Fibroblast of upper back skin (primary cell): ENCODE results near the gene CIAO3.
A peak's percentile ranks its signal among the peaks of the same experiment; 100 is the strongest.
"Not testable (repeated sequence)": the region's sequence is repeated elsewhere in the genome, so short reads cannot be mapped to it uniquely, and the experiment has no call there.

Source experiments
- DNase-seq: peaks from one replicate; pipeline ENCODE4 v3.0.0-alpha.2; 2013

The CIAO3 gene

DNA sequence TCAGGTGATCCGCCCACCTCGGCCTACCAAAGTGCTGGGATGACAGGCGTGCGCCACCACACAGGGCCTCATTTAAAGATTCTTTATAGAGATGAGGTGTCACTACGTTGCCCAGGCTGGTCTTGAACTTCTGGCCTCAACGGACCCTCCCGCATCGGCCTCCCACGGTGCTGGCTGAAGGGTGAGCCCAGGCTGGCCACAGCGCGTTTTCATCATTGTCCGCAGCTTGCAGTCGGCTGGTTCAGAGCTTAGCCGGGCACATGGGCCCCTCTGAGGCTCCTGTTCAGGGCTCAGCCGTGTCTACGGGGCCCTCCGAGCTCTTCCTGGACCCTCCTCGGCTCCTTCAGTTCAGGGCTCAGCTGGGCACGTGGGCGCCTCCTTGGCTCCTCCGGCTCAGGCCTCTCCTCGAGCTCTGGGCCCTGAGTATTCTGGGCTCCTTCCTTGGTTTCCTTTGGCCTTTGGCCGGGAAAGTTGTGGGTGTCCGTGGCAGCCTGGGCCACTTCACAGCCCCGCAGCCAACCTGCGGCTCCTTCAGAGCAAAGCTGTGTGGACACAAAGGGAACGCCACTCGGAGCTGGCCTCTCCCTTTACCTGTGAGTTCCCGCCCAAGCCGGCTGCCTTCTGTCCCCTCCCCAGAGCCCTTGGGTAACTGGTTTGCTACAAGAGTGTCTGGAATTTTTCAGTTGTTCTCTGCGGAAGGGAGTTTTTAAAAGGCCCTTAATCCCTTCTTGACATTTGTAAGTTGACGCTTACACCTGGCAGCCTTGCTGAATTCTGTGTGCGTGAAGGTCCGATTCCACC, 18.5 kb upstream of the CIAO3 start:
- DNase-seq, result no peak

DNA sequence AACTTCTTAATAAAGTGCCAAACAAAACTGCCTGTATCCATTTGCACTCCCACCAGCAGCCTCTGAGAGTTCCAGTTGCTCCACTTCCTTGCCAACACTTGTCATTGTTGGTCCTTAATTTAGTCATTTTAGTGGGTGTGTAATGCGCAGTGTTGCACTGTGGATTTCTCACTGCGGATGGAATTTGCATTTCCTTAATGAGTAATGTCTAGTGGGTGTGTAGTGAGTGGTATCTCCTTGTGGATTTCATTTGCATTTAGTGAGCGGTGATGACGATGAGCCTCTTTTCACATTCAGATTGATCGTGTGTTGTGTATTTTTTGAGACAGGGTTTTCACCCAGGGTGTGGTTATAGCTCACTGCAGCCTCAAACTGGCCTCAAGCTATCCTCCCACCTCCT, 15.6 kb upstream of the CIAO3 start:
- DNase-seq, result no peak

DNA sequence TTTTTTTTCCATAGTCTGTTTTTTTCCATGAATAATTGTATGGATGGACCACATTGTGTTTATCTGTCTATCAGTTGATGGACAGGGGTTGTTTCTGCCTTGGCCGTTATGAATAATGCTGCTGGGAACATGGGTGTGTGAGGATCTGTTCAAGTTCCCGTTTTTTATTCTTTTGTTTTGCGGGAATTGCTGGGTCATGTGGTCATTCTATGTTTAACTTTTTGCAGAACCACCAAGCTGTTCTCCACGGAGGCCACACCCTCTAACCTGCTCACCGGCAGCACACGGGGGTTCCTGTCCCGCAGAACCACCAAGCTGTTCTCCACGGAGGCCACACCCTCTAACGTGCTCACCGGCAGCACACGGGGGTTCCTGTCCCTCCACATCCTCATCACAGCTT, 13.9 kb upstream of the CIAO3 start:
- no peak for DNase-seq

DNA sequence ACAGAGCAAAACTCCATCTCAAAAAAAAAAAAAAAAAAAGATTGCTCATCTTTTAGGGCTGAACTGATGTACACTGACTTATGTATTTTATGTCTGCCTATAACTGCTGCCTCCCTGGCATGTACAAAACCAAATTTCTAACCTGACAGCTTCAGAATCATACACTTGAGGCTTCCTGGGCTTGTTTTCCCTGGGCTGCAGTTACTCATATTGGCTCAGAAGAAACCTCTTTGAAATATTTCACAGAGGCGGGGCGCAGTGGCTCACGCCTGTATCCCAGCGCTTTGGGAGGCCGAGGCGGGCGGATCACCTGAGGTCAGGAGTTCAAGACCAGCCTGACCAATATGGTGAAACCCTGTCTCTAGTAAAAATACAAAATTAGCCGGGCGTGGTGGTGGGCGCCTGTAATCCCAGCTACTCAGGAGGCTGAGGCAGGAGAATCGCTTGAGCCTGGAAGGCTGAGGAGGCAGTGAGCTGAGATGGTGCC, 13.4 kb upstream of the CIAO3 start:
- not testable (repeated sequence) for DNase-seq

DNA sequence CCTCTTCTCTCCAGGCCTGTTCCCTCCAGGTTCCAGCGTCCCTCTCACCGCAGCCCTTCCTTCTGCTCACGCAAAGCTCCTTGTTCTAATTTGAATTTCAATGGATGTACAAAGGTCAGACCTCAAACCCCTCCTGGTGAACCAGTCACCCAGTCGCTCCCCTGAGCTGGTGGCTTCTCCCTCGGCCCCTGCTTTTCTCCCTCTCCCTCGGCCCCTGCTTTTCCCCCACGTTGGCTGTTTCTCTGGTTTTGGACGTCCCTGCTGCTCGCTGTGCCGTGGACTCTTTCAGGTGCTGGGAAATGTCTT, 11.2 kb upstream of the CIAO3 start:
- DNase-seq, result no peak

DNA sequence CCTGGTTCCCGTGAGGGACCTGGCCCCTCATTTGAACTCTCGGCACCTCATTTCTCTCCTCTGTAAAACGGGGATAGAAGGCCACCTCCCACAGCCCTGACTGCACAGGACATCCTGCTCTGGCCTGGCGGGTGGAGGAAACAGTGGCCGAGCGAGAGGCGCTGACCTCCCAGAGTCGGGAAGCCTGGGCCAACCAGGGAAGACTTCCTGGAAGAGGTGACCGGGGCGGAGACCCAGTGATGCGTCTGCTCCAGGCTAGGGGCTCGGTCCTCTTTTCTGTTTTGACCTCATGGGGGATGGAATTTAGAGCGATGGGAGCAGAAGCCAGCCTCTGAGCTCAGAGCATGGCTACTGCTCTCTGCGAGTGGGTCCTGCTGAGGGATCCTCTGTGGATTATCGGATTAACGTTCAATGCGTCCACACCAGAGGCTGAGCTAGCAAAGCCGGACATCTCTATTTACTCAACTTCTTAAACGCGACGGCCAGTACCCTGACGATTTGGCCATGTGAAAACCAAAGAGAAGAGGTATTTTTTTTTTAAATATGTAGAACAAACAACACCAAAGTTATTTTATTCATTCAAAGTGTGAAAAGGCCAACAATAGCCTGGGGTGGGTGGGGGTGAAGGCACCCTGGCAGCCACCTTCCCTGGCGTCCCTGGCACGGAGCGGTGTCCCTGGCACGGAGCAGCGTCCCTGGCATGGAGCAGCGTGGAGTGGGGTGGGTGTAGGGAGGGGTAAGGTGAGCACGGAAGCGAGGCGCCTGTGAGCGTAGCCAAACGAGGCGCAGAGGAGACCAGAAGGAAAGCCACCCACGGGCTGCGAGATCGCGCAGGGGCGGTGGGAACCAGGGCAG, 10.6 kb upstream of the CIAO3 start:
- DNase-seq, result no peak

DNA sequence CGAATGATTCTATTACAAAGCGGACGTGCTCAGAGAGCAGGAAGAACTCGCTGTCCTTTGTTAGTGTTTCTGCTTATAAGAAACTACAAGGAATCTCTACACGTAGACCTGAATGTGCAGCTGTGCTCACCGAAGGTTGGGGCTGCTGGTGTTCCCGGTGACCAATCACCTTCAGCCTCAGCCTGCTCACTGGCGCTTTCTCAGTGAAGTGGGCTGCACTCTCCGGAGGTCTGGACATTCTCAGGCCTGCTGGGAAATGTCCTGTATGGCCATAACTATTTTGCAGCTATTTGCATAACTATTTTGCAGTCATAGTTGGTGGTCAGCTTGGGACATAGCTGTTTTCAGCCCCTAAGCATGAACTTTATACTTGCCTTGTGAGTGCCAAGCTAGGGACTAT, 9.7 kb upstream of the CIAO3 start:
- DNase-seq, result no peak

DNA sequence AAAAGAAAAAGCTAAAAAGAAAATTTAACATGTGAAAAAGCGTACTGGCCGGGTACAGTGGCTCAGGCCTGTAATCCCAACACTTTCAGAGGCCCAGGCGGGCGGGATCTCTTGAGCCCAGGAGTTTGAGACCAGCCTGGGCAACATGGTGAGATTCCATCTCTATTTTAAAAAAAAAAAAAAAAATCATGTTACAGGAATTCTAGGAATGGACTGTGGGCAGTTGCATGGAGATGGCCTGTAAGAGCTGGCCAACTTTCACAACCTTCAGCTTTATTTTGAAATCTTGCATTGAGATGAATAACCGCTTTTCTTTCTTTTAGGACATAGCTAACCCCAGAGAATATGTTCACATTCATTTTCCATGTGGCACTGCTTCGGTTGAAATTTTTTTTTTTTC, 8.2 kb upstream of the CIAO3 start:
- DNase-seq, result peak; percentile 80

DNA sequence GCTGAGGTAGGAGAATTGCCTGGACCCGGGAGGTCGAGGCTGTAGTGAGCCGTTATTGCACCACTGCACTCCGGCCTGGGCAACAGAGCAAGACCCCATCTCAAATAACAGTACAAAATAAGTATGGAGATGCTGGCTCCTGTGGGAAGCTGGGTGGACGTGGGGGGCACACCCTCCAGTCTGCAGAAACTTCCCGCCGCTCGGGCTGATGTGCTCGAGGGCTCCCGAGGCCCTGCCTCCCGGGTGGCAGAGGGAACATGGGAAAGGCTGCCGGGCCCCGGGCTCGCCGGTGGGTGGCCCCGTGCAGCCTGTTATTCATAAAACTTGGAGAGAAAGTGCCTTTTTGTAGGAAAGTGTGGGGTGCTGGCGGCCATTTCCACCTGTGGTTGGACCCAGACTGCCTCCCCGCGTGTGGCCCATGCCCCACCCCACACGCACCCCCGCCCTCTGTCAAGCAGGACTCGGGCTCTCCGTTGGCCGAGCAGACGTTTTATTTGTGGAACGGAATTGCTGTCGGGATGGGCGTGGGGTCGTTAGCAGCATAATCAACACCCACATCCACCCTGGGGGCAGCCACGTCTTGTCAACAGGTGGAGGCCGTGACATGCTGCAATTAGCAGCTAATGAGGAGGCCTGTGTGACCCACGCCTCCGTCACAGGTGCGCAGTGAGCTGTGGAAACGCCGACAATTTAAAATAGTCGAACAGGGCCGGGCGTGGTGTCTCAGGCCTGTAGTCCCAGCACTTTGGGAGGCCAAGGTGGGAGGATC, 7.4 kb upstream of the CIAO3 start:
- no peak for DNase-seq

DNA sequence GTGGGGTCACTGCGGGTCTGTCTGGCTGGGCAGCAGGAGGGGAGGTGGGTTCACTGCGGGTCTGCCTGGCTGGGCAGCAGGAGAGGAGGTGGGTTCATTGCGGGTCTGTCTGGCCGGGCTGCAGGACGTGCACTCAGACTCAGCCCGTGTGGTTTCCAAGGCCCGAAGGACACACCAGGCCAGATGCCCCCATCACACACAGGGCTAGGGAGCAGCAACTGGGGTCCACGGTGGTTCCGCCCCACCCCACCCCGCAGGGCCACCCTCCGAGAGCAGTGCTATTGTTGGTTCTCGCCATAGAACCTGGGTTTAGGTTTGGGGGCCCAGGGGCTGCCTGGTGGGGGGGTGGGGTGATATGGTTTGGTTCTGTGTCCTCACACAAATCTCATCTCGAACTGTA, 5.8 kb upstream of the CIAO3 start:
- no peak for DNase-seq

DNA sequence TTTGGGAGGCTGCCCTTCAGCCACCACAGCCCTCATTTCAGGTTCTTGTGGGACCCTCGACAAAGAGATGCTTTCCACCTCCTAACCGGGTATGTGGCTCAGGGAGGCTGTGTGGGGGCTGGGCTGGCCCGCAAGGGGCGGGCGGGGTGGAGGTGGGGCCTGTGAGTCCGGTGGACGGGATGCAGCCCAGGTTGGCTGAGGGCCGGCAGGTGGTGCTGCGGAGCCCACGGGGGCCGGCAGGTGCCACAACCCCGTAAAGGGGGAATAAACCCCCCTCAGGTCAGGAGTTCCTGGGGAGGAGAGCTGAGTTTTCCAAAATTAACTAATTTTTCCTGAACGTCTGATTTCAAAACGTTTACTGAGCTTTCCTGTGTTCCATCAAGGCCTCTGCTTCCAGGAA, 4.9 kb upstream of the CIAO3 start:
- DNase-seq, result no peak

DNA sequence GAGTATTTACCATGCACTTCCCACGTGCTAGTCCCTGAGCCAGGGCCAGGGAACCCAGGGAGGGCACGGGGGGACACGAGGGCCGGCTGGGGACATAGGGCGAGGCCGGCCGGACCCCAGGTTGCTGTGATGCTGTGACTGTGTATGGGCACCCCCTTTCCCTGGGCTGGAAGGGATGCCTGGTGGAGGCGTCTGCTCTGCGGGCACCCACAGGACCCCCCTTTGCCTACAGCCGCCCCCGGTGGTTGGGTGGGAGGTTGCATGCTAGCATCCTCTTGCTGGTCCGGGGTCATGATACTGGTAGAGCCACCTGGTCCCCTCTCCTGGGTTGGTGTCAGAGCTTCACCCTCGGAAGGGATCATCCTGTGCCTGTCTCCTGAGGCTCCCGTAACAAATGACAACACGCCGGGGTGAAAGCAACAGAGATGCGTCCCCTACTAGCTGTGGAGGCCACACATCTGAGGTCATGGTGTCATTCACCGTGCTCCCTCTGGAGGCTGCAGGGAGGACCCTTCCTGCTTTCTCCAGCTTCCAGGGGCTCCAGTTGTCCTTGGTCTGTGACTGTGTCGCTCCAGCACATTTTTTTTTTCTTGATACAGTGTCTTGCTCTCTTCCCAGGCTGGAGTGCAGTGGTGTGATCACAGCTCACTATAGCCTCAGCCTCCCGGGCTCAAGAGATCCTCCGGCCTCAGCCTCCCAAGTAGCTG, 3.1 kb upstream of the CIAO3 start:
- no peak for DNase-seq

DNA sequence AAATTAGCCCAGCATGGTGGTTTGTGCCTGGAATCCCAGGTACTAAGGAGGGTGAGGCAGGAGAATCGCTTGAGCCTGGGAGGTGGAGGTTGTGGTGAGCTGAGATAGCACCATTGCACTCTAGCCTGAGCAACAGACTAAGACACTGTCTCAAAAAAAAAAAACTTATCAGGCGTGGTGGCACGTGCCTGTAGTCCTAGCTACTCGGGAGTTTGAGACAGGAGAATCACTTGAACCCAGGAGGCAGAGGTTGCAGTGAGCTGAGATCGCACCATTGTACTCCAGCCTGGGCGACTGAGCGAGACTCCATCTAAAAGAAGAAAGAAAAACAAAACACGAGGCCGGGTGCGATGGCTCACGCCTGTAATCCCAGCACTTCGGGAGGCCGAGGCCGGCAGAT, 2.1 kb upstream of the CIAO3 start:
- DNase-seq, result not testable (repeated sequence)

DNA sequence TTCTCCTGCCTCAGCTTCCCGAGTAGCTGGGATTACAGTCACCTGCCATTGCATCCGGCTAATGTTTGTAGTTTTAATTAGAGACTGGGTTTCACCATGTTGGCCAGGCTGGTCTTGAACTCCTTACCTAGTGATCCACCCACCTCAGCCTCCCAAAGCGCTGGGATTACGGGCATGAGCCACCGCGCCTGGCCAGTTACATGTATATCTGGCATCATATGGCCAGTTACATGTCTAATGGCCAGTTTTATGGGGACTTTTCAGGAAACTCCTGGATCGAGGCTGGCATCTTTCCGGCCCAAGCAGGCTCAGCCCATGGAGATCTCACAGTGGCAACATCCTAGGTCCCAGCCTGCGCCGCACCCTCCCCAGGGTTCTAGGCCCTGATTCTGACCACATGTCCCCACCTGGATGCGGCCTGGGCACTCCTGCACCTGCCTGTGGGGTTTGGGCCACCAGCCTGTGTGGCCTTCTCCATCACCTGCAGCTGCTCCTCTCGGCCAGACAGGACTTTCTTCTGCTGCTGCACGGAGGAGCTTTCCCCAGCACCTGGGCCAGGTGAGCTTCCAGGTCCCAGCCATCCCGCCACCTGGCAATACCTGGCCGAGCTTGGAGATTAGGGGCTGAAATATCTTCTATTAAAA, 1.3 kb upstream of the CIAO3 start:
- no peak for DNase-seq

DNA sequence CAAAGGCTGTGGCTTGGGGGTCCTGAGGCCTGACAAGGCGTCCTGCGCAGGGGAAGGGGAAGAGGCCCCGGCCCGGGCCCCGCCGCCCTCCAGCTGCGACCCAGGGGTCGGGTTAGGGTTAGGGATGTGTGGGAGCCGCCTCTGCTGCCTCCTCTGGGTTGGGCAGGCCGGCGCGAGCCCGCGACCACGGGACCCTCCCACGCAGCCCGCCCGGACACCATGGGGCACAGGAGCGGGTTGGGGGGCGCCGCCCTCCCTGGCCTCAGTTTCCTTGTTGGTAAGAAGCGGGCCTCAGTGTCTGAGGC, 386 bp downstream of the CIAO3 start:
- no peak for DNase-seq

DNA sequence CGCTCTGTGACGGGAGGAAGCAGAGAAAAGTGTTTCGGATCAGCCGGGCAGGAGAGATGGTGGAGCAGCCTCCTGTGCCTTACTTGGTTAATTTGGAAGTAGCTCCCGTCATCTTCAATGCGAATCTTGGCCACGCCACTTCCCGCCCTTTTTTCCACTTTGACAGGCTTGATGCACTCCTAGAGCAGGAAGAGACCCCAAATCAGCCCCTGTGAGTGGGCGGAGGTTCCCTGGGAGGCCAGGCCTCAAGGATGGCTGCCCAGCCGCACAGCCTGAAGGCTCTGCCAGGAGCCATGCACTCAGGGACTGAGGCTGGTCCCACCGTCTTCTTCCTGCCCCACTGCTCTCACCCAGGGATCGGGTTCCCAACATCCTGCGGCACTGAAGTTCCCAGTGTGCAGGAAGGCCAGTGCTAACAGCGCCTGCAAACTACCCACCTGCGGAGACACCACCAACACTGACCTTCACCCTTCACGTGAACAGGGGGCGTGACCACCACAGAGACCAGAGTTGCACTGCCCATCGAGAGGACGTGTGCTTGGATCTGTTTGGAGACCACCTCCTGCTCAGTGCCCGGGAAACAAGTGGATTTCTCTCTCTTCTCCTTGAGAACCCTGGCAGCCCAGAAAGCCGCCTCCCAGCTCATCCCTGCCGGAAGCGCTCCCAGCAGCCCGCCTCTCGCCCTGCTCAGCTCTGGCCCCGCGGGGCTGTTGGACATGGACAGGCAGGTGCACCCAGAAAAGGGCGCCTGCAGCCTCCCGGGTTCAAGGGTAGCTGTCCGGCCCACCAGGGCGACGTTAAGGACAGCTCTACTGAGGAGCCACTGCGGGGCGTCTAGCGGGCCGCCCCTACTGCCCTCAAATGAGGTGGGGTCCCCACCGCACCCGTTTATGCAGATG, 988 bp downstream of the CIAO3 start:
- no peak for DNase-seq

DNA sequence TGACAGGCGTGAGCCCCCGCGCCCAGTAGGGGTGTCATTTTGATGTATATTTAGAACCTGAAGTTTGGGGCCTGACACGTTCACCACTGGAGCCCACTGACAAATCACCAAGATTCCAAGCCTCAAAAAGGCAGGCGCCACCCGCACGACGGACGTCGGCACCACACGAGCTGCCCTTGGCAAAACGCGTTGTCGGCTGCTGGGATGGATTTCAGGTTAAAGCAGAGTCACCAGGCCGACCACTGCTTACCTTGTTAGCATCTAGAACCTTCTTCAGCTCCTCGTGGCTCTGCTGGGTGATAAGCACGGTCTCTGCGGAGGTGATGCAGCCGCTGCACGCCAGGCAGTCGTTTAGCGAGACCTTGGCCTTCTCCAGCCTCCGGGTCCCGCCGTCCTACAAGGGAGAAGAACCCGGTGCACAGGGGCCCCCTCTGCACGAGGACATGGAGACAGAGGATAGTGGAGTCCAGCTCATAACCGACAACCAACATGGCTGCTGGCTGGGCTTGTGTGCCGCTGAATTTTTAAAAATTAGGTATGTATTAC, 3.8 kb downstream of the CIAO3 start:
- DNase-seq, result no peak

DNA sequence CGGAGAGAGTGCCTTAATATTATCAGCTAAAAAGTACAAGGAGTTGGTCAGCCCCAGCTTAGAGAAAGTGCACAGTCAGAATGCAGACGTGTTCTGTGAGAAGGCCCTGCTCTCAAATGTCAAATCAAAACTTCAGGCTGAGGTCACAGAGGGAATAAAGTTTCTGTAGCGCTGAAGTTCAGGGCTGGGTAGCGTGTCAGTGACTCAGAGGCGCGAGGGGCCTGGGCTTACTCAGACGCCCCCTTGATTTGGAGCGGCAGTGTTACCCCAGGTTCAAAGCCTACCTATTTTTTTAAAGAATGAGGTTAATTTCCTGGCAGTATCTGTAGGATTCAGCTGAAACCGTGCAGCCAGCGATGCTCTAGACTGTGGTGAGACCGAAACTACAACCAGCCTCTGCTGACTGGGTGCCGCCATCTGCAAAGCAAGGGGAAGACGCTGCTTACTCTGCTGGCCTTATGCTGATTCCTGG, 4.8 kb downstream of the CIAO3 start:
- DNase-seq, result no peak

DNA sequence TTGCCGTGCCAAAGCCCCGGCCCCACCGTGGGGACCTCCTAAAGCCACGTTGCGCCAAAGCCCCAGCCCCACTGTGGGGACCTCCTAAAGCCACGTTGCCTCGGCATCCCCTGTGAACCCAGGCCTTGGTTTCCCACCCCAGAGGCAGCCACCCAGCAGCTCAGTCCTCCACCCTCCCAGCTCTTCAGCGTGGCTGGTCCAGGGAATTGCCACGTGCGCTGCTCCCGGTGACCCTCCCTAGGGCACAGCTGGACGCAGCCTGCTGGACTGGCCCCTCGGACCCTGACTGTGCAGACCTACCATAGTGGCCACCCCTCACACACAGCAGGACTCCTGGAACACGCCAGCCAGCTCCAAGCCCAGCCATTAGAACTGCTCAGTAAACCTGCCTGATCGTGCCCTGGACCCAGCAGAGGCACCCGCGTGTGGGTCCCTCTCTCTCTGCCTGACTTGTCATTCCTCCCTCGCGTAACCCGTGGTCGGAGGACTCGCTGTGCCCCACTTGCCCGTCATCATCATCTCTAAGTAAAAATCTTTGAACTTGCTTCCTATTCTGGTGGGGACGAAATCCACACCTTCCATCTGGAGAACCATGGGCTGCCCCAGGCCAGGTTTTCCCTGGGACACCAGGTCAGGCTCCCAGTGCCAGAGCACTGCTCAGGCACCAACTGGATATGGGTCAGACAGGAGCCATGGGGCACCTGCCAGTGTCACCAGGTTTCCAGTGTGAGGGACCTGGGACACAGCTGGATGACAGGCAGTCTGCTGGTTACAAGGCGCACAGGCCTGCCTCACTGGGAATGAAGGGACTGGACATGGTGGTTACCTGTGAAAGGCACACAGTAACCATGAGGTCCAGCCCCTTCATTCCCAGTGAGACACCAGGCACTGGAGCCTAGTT, 5.6 kb downstream of the CIAO3 start:
- no peak for DNase-seq
